HCT116 (cell line): ENCODE results near the gene GP1BB. TPM values are rescaled to one million over a fixed set of nuclear protein-coding genes. Genes with fewer than 3 reads are reported as not detected.

ENCODE experiments used
- ATAC-seq: fragments of 200-7000 bp; cut with Tn5 transposase; 2 replicates; pipeline ENCODE4 v1.9.1; 2020; ENCODE audit warnings: mild to moderate bottlenecking, moderate library complexity
- BruUV-seq: library from RNA; stranded (reverse); fragments of 400-500 nt; replicated peaks from 2 replicates; lab custom pipeline; 2021; lab: Mats Ljungman, UMichigan
- CTCF ChIA-PET: fragments of 300-600 bp; sonication (Branson Sonifier 250); formaldehyde crosslinking; loops from one replicate; lab custom pipeline; 2021; ENCODE audit warnings: antibody characterized with exemption; lab: Charles Lee
- POLR2A ChIA-PET: fragments of 300-600, 350-600 bp; sonication (Branson Sonifier 250); formaldehyde crosslinking; loops from one replicate; lab custom pipeline; 2021; ENCODE audit warnings: antibody characterized with exemption; lab: Charles Lee
- RAD21 ChIA-PET, 2 experiments: fragments of 300-600 bp; sonication (Branson Sonifier 250); formaldehyde crosslinking; loops; one replicate each; lab custom pipeline; 2023; ENCODE audit warnings: low total read pairs in 2 of 2; ENCODE audit not compliant: uncharacterized antibody in 2 of 2, unreplicated experiment in 2 of 2, low non-redundant PET in 1 of 2; lab: Charles Lee
- DNase-seq: peaks from one replicate; pipeline ENCODE4 v3.0.0-alpha.2; 2010; ENCODE audit warnings: low read depth, low spot score
- H2AFZ ChIP-seq: fragments of 200-600 bp; shearing (Covaris generic), sonication (generic); 2 replicates; pipeline ENCODE4 v1.6.1; 2017; ENCODE audit warnings: low read depth, mixed run types, mixed read lengths, antibody characterized with exemption, low read length; ENCODE audit not compliant: poor library complexity, severe bottlenecking
- H3K27ac ChIP-seq: 2 replicates; pipeline ENCODE4 v1.5.1; 2012; ENCODE audit warnings: low read depth, low read length
- H3K27me3 ChIP-seq: fragments of 200-600 bp; sonication (generic); 2 replicates; pipeline ENCODE4 v1.6.1; 2016; ENCODE audit warnings: mixed run types, low read length, mixed read lengths; ENCODE audit not compliant: insufficient read depth
- H3K36me3 ChIP-seq, 2 experiments: fragments of 200-500 bp in 1 of 2; fragments of 200-600 bp in 1 of 2; sonication (Bioruptor generic) in 1 of 2; sonication (generic) in 1 of 2; 2 replicates each; pipeline versions ENCODE4 v1.5.1 to v1.6.1; 2014 to 2016; ENCODE audit warnings: low read length in 2 of 2, inconsistent platforms in 1 of 2, mixed read lengths in 1 of 2, mixed run types in 1 of 2; ENCODE audit not compliant: insufficient read depth in 2 of 2, control insufficient read depth in 1 of 2
- H3K4me1 ChIP-seq, 2 experiments: fragments of 200-600 bp in 1 of 2; sonication (generic) in 1 of 2; 2 replicates each; pipeline versions ENCODE4 v1.5.1 to v1.6.1; 2012 to 2017; ENCODE audit warnings: low read length in 2 of 2, inconsistent platforms in 1 of 2, mild to moderate bottlenecking in 1 of 2, mixed read lengths in 1 of 2, mixed run types in 1 of 2, moderate library complexity in 1 of 2; ENCODE audit not compliant: insufficient read depth in 2 of 2, control insufficient read depth in 1 of 2
- H3K4me2 ChIP-seq: fragments of 200-600 bp; sonication (generic); 2 replicates; pipeline ENCODE4 v1.6.1; 2017; ENCODE audit warnings: mixed run types, low read length, mixed read lengths
- H3K4me3 ChIP-seq, 2 experiments: fragments of 200-600 bp in 1 of 2; sonication (generic) in 1 of 2; replicated peaks in 1 of 2; 2 replicates each; pipeline ENCODE4 v1.5.1; 2011 to 2016; ENCODE audit warnings: low read length in 2 of 2, control low read depth in 1 of 2, low read depth in 1 of 2, mild to moderate bottlenecking in 1 of 2, mixed read lengths in 1 of 2, mixed run types in 1 of 2
- H3K79me2 ChIP-seq: fragments of 200-600 bp; sonication (generic); 2 replicates; pipeline ENCODE4 v1.6.1; 2017; ENCODE audit warnings: mild to moderate bottlenecking, mixed run types, low read length, moderate library complexity, mixed read lengths; ENCODE audit not compliant: insufficient read depth
- H3K9ac ChIP-seq: fragments of 200-600 bp; sonication (generic); 2 replicates; pipeline ENCODE4 v1.6.1; 2016; ENCODE audit warnings: low read length, mixed read lengths
- H3K9me2 ChIP-seq: fragments of 200-600 bp; sonication (generic), shearing (Covaris generic); 2 replicates; pipeline ENCODE4 v1.6.1; 2017; ENCODE audit warnings: mixed run types, mild to moderate bottlenecking, moderate library complexity; ENCODE audit not compliant: insufficient read depth
- H3K9me3 ChIP-seq, 2 experiments: fragments of 200-500 bp in 1 of 2; fragments of 200-600 bp in 1 of 2; sonication (Bioruptor generic) in 1 of 2; sonication (generic) in 1 of 2; 2 replicates each; pipeline ENCODE4 v1.6.1; 2014 to 2017; ENCODE audit warnings: low read length in 2 of 2, mixed read lengths in 2 of 2, inconsistent platforms in 1 of 2, low read depth in 1 of 2, mild to moderate bottlenecking in 1 of 2, mixed run types in 1 of 2, moderate library complexity in 1 of 2; ENCODE audit not compliant: control insufficient read depth in 1 of 2, insufficient read depth in 1 of 2
- H4K20me1 ChIP-seq: fragments of 200-600 bp; sonication (generic), shearing (Covaris generic); 2 replicates; pipeline ENCODE4 v1.6.1; 2017; ENCODE audit warnings: mixed run types, mild to moderate bottlenecking, moderate library complexity; ENCODE audit not compliant: insufficient read depth
- CBX3 ChIP-seq: IDR thresholded peaks from 2 replicates; pipeline ENCODE4 v1.6.1; 2012; ENCODE audit warnings: low read depth
- EGR1 ChIP-seq: IDR thresholded peaks from 2 replicates; pipeline ENCODE4 v1.6.1; 2012; ENCODE audit warnings: low read depth
- ELF1 ChIP-seq: IDR thresholded peaks from 2 replicates; pipeline ENCODE4 v1.6.1; 2012; ENCODE audit warnings: low read depth, borderline replicate concordance
- EZH2 ChIP-seq: fragments of 200-600 bp; sonication (generic); IDR thresholded peaks from 2 replicates; pipeline ENCODE4 v1.6.1; 2017; ENCODE audit warnings: antibody characterized with exemption, mixed run types
- EZH2phosphoT487 ChIP-seq: fragments of 200-600 bp; IDR thresholded peaks from 2 replicates; pipeline ENCODE4 v1.6.1; 2018; ENCODE audit warnings: antibody characterized with exemption, borderline replicate concordance
- FOSL1 ChIP-seq: IDR thresholded peaks from 2 replicates; pipeline ENCODE4 v1.6.1; 2012; ENCODE audit warnings: low read depth
- JUND ChIP-seq: IDR thresholded peaks from 2 replicates; pipeline ENCODE4 v1.6.1; 2012
- MAX ChIP-seq: IDR thresholded peaks from 2 replicates; pipeline ENCODE4 v1.6.1; 2012
- POLR2A ChIP-seq: IDR thresholded peaks from 2 replicates; pipeline ENCODE4 v1.7.0; 2011; ENCODE audit warnings: borderline replicate concordance; ENCODE audit not compliant: insufficient read depth, insufficient read length; ENCODE audit errors: extremely low read depth
- POLR2AphosphoS5 ChIP-seq: IDR thresholded peaks from 2 replicates; pipeline ENCODE4 v1.6.1; 2011; ENCODE audit warnings: mild to moderate bottlenecking, low read depth, low read length, moderate library complexity
- RAD21 ChIP-seq: IDR thresholded peaks from 2 replicates; pipeline ENCODE4 v1.6.1; 2012; ENCODE audit warnings: low read depth, mild to moderate bottlenecking
- SP1 ChIP-seq: IDR thresholded peaks from 2 replicates; pipeline ENCODE4 v1.6.1; 2012; ENCODE audit warnings: low read depth
- SRF ChIP-seq: IDR thresholded peaks from 2 replicates; pipeline ENCODE4 v1.6.1; 2012; ENCODE audit warnings: low read depth
- ZNF274 ChIP-seq: fragments of 200-500 bp; sonication (Bioruptor generic); IDR thresholded peaks from 2 replicates; pipeline ENCODE4 v1.6.1; 2014; ENCODE audit warnings: mild to moderate bottlenecking, low read depth, low read length, inconsistent platforms
- intact Hi-C: fragments of 100-400 bp; cut with micrococcal nuclease; formaldehyde crosslinking; loops from 2 replicates; pipeline ENCODE4 v1.10.0; 2022
- total RNA-seq: library from RNA; stranded (reverse); gene quantifications from one replicate; pipeline ENCODE4 v1.2.1, GENCODE V29; 2021; ENCODE audit not compliant: unreplicated experiment
- TF ChIP-seq, protein P1 (sequence below): IDR thresholded peaks from 2 replicates; pipeline ENCODE4 v1.6.1; 2012

The GP1BB gene
- total RNA-seq, 1 experiment from 2014 or later: 4.8 TPM

GRCh38 chr22:19734837-19735382, 11.6 kb downstream of the GP1BB start:
- ChIA-PET RAD21 (no interaction called here), CTCF (no interaction called here), POLR2A (no interaction called here)
- no peak overlapping the region for H3K27ac ChIP-seq
- ATAC-seq (no peak), DNase-seq (no peak)
- intact Hi-C loops: no loop called here
- H3K79me2 ChIP-seq: no peaks in the 10 kb centered on the region
- peaks cover 0 to 12% of the 10 kb centered on the region in 2 experiments; a peak in 2 of 4 replicates for H3K4me1 ChIP-seq
- no peaks in the 10 kb centered on the region for H3K9me3 ChIP-seq
- BruUV-seq: no TSS peak
- H3K9ac ChIP-seq: no peak overlapping the region
- no peak overlapping the region for H3K4me2 ChIP-seq
- no peaks in the 10 kb centered on the region for H3K9me2 ChIP-seq
- TF ChIP-seq, protein P1, sequence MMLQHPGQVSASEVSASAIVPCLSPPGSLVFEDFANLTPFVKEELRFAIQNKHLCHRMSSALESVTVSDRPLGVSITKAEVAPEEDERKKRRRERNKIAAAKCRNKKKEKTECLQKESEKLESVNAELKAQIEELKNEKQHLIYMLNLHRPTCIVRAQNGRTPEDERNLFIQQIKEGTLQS: no peak
- no peak for TF ChIP-seq MAX
- TF ChIP-seq FOSL1: no peak
- no peak for TF ChIP-seq SP1
- TF ChIP-seq POLR2A: no peak
- no peak for TF ChIP-seq EZH2
- no peak for TF ChIP-seq EZH2phosphoT487
- no peak overlapping the region for H2AFZ ChIP-seq
- H3K36me3 ChIP-seq: no peaks in the 10 kb centered on the region
- no peaks in the 10 kb centered on the region for H3K27me3 ChIP-seq
- H3K4me3 ChIP-seq: no peak overlapping the region
- no peaks in the 10 kb centered on the region for H4K20me1 ChIP-seq

DNA sequence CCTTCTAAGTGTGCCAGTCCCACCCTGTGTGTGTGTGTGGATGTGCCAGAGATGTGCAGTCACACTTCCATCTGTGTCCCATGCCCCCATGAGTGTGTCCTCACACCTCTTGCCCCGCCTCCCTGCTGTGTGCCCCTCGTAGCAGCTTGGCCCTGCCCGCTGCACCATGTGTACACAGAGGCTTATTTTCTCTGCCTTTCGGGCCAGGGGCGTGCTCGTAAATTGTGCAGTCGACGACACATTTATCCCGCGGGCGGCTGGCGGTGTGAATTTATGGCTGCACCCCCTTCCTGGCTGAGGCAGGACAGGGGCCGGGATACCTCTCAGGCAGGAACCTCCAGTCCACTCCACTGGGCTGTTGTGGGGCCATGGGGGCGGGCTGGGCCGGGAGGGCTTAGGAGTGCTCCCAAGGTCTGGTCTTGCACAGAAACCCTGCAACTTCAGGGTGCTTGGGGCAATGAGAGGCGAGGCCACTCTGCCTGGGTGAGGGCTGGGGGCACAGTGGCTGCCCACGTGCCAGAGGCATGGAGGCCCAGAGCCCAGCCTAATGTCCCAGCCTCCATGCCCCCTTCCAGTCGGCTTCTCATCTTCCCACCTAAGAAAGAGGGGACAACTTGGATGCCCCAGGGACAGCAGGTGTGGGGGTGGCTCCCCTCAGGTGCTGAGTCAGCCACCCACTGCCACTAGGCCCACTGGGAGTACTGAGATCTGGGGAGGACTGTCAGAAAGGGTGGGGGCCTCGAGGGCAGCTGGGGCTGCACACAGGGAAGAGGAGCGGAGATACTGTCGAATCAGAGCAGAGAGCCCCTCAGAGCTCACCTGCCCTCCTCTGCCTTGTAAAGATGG, 12.5 kb downstream of the GP1BB start:
- ChIA-PET POLR2A (no interaction called here), RAD21 (no interaction called here), CTCF (no interaction called here)
- no peak overlapping the region for H3K9ac ChIP-seq
- H3K27me3 ChIP-seq: no peaks in the 10 kb centered on the region
- ATAC-seq (no peak), DNase-seq (no peak)
- no peaks in the 10 kb centered on the region for H3K9me2 ChIP-seq
- H3K4me1 ChIP-seq: peaks cover 0 to 4% of the 10 kb centered on the region in 2 experiments; a peak in 2 of 4 replicates
- H2AFZ ChIP-seq: no peak overlapping the region
- H3K4me2 ChIP-seq: no peak overlapping the region
- no TSS peak for BruUV-seq
- H3K9me3 ChIP-seq: no peaks in the 10 kb centered on the region
- H3K27ac ChIP-seq: no peak overlapping the region
- intact Hi-C loops: no loop called here
- H3K36me3 ChIP-seq: no peaks in the 10 kb centered on the region
- H3K79me2 ChIP-seq: no peaks in the 10 kb centered on the region
- no peaks in the 10 kb centered on the region for H4K20me1 ChIP-seq
- no peak overlapping the region for H3K4me3 ChIP-seq
- TF ChIP-seq EGR1 (no peak), SRF (no peak), MAX (no peak), POLR2AphosphoS5 (no peak), ZNF274 (no peak), FOSL1 (no peak), EZH2phosphoT487 (no peak), POLR2A (no peak), ELF1 (no peak), RAD21 (no peak), JUND (no peak), CBX3 (no peak)
- TF ChIP-seq, protein P1: no peak
